Spleen (tissue), 7 donors: ENCODE data around the gene JAG1.

Source experiments
- CTCF ChIP-seq, 11 experiments: fragments of 200-600 bp in 7 of 11; fragments of 450-650 bp in 4 of 11; sonication (generic) in 4 of 11; IDR thresholded peaks in 8 of 11; conservative IDR thresholded peaks in 3 of 11; 1 replicate in 7 of 11; 2 replicates in 4 of 11; pipeline versions ENCODE4 v1.4.0 to v1.8.0; 2016 to 2021; ENCODE audit warnings: antibody characterized with exemption in 11 of 11, inconsistent platforms in 4 of 11, mild to moderate bottlenecking in 1 of 11
- POLR2A ChIP-seq, 3 donors: fragments of 450-650 bp; IDR thresholded peaks; one replicate each; pipeline ENCODE4 v1.5.1; 2017; ENCODE audit warnings: antibody characterized with exemption in 3 of 3, mild to moderate bottlenecking in 1 of 3
- POLR2AphosphoS5 ChIP-seq, 3 donors: sonication (generic); formaldehyde crosslinking; IDR thresholded peaks; one replicate each; pipeline ENCODE4 v1.5.1; 2017; ENCODE audit warnings: antibody characterized with exemption in 3 of 3
- donor health status: DM: no; HTN: no; CAD: no; lungs with moderate emphysema.
- donor health status: DM: no; HTN: no; CAD: no.
- donor health status: DM: no; HTN: no; CAD: no.

- TF ChIP-seq CTCF (IDR thresholded peaks at IDR 0.05 in 8 of 11, conservative IDR thresholded peaks at IDR 0.05 in 3 of 11) (no peak), POLR2A (IDR thresholded peaks at IDR 0.05) (no peak), POLR2AphosphoS5 (IDR thresholded peaks at IDR 0.05) (no peak)
These were observed 47.5 kb upstream of the JAG1 start for GRCh38 chr20:10721137-10721896.
